ENCODE data around the gene AKT2. TPM values are rescaled to one million over a fixed set of nuclear protein-coding genes. Genes with fewer than 3 reads are reported as not detected.

Gene AKT2
- total and polyA plus RNA-seq, 2 donors from 2014 or later = 75.0 to 154 TPM

GRCh38 chr19:40286235-40286970, 1.3 kb upstream of the AKT2 start:
- Histone ChIP-seq H3K36me3 (ENCODE audit: control insufficient read depth in 2 of 3, insufficient read depth in 3 of 3, low read length in 3 of 3) (no peaks in the 10 kb centered on the region), H3K27me3 (ENCODE audit: control insufficient read depth, insufficient read depth, low read length) (no peaks in the 10 kb centered on the region), H3K9me3 (ENCODE audit: control insufficient read depth in 2 of 3, insufficient read depth in 1 of 3, low read length in 3 of 3) (no peaks in the 10 kb centered on the region), H3K4me1 (ENCODE audit: control insufficient read depth in 2 of 3, insufficient read depth in 2 of 3, low read depth in 1 of 3, low read length in 3 of 3) (peaks cover 7 to 25% (median 22%) of the 10 kb centered on the region in 3 donors), H3K27ac (ENCODE audit: low read depth in 2 of 2, low read length in 2 of 2) (peak overlapping the region in 1 of 2 donors; percentile 98), H3K9ac (ENCODE audit: low read length in 3 of 3) (peak overlapping the region in 1 of 3 donors; percentile 78), H3K4me3 (ENCODE audit: low read length in 3 of 3) (peak overlapping the region in 2 of 3 donors; percentile 14 to 94)
- intact Hi-C loops (cut with DNase I) = no loop called here
- FAIRE-seq (no peak), DNase-seq (peak in 2 of 5 donors; percentile 25 to 68)
- no peak for TF ChIP-seq CTCF (IDR thresholded peaks at IDR 0.05; ENCODE audit: borderline replicate concordance, extremely low read depth, insufficient read depth)

GRCh38 chr19:40285353-40286234, 449 bp upstream of the AKT2 start:
- FAIRE-seq (peak; percentile 55), DNase-seq (peak; percentile 99 to 100 (median 100))
- intact Hi-C loops (cut with DNase I) = no loop called here
- peak overlapping the region; percentile 97 to 98 for H3K27ac ChIP-seq (ENCODE audit: low read depth in 2 of 2, low read length in 2 of 2)
- no peaks in the 10 kb centered on the region for H3K9me3 ChIP-seq (ENCODE audit: control insufficient read depth in 2 of 3, insufficient read depth in 1 of 3, low read length in 3 of 3)
- no peak for TF ChIP-seq CTCF (IDR thresholded peaks at IDR 0.05; ENCODE audit: borderline replicate concordance, extremely low read depth, insufficient read depth)
- peaks cover 7 to 33% (median 29%) of the 10 kb centered on the region in 3 donors for H3K4me1 ChIP-seq (ENCODE audit: control insufficient read depth in 2 of 3, insufficient read depth in 2 of 3, low read depth in 1 of 3, low read length in 3 of 3)
- no peaks in the 10 kb centered on the region for H3K36me3 ChIP-seq (ENCODE audit: control insufficient read depth in 2 of 3, insufficient read depth in 3 of 3, low read length in 3 of 3)
- H3K27me3 ChIP-seq (ENCODE audit: control insufficient read depth, insufficient read depth, low read length) = no peaks in the 10 kb centered on the region
- H3K4me3 ChIP-seq (ENCODE audit: low read length in 3 of 3) = peak overlapping the region; percentile 70 to 94 (median 72)
- peak overlapping the region; percentile 72 to 83 (median 78) for H3K9ac ChIP-seq (ENCODE audit: low read length in 3 of 3)

GRCh38 chr19:40284251-40284500, 969 bp downstream of the AKT2 start:
- no peaks in the 10 kb centered on the region for H3K27me3 ChIP-seq (ENCODE audit: control insufficient read depth, insufficient read depth, low read length)
- no peak for TF ChIP-seq CTCF (IDR thresholded peaks at IDR 0.05; ENCODE audit: borderline replicate concordance, extremely low read depth, insufficient read depth)
- no peaks in the 10 kb centered on the region for H3K9me3 ChIP-seq (ENCODE audit: control insufficient read depth in 2 of 3, insufficient read depth in 1 of 3, low read length in 3 of 3)
- intact Hi-C loops (cut with DNase I) = no loop called here
- H3K36me3 ChIP-seq (ENCODE audit: control insufficient read depth in 2 of 3, insufficient read depth in 3 of 3, low read length in 3 of 3) = no peaks in the 10 kb centered on the region
- peak overlapping the region; percentile 84 to 91 (median 87) for H3K4me3 ChIP-seq (ENCODE audit: low read length in 3 of 3)
- peak overlapping the region; percentile 90 to 98 (median 95) for H3K9ac ChIP-seq (ENCODE audit: low read length in 3 of 3)
- peak overlapping the region; percentile 94 to 95 for H3K27ac ChIP-seq (ENCODE audit: low read depth in 2 of 2, low read length in 2 of 2)
- FAIRE-seq (no peak), DNase-seq (no peak)
- peaks cover 9 to 45% (median 43%) of the 10 kb centered on the region in 3 donors for H3K4me1 ChIP-seq (ENCODE audit: control insufficient read depth in 2 of 3, insufficient read depth in 2 of 3, low read depth in 1 of 3, low read length in 3 of 3)
